CD4-positive, alpha-beta T cell (primary cell): ENCODE measurements around the gene SRPRA. TPM values are rescaled to one million over a fixed set of nuclear protein-coding genes. Genes with fewer than 3 reads are reported as not detected.
A peak's percentile ranks its signal among the peaks of the same experiment; 100 is the strongest.

ENCODE experiments used
- ATAC-seq: fragments of 200-7000 bp; cut with Tn5 transposase; one replicate; pipeline ENCODE4 v1.10.0; 2022; ENCODE audit warnings: mild to moderate bottlenecking; ENCODE audit not compliant: poor library complexity
- CTCF ChIA-PET: fragments of 350-600 bp; sonication (Branson Sonifier 250); formaldehyde crosslinking; loops from one replicate; lab custom pipeline; 2021; ENCODE audit warnings: antibody characterized with exemption, inconsistent platforms; lab: Charles Lee
- POLR2A ChIA-PET: fragments of 350-600 bp; sonication (Branson Sonifier 250); formaldehyde crosslinking; loops from one replicate; lab custom pipeline; 2021; ENCODE audit warnings: antibody characterized with exemption, inconsistent platforms; lab: Charles Lee
- DNase-seq, 14 experiments: peaks; one replicate each; pipeline ENCODE4 v3.0.0-alpha.2; 2013 to 2020; ENCODE audit warnings: mixed read lengths in 2 of 14
- H3K27ac ChIP-seq, 2 donors: one replicate each; pipeline versions ENCODE4 v1.5.1 to v1.7.0; 2013; ENCODE audit warnings: low read length in 2 of 2, low read depth in 1 of 2, mild to moderate bottlenecking in 1 of 2
- H3K27me3 ChIP-seq, 2 experiments: 1 replicate in 1 of 2; 2 replicates in 1 of 2; pipeline versions ENCODE4 v1.6.1 to v1.7.0; 2013; ENCODE audit warnings: low read length in 2 of 2, control low read depth in 1 of 2, mild to moderate bottlenecking in 1 of 2, moderate library complexity in 1 of 2; ENCODE audit not compliant: insufficient read depth in 2 of 2, control insufficient read depth in 1 of 2
- H3K36me3 ChIP-seq: one replicate; pipeline ENCODE4 v1.6.1; 2013; ENCODE audit warnings: low read length, control low read depth; ENCODE audit not compliant: insufficient read depth
- H3K4me1 ChIP-seq: one replicate; pipeline ENCODE4 v1.6.1; 2013; ENCODE audit warnings: low read length, control low read depth; ENCODE audit not compliant: insufficient read depth
- H3K4me3 ChIP-seq: one replicate; pipeline ENCODE4 v1.5.1; 2013; ENCODE audit warnings: mild to moderate bottlenecking, low read length, moderate library complexity
- H3K9me3 ChIP-seq, 2 experiments: 1 replicate in 1 of 2; 2 replicates in 1 of 2; pipeline versions ENCODE4 v1.6.1 to v1.7.0; 2013; ENCODE audit warnings: low read length in 2 of 2, mild to moderate bottlenecking in 2 of 2, control low read depth in 1 of 2, moderate library complexity in 1 of 2; ENCODE audit not compliant: control insufficient read depth in 1 of 2, insufficient read depth in 1 of 2
- H3K27ac Mint-ChIP-seq: one replicate; pipeline ENCODE4 v1.8.0; 2020; ENCODE audit warnings: mixed read lengths
- H3K27me3 Mint-ChIP-seq: one replicate; pipeline ENCODE4 v1.8.0; 2021; ENCODE audit warnings: mixed read lengths
- H3K36me3 Mint-ChIP-seq: one replicate; pipeline ENCODE4 v1.8.0; 2021; ENCODE audit warnings: low read depth, mixed read lengths
- H3K4me1 Mint-ChIP-seq: one replicate; pipeline ENCODE4 v1.8.0; 2021; ENCODE audit warnings: low read depth, mixed read lengths
- H3K4me3 Mint-ChIP-seq: one replicate; pipeline ENCODE4 v1.8.0; 2020; ENCODE audit warnings: mild to moderate bottlenecking, mixed read lengths
- H3K9me3 Mint-ChIP-seq: one replicate; pipeline ENCODE4 v1.8.0; 2020; ENCODE audit warnings: mixed read lengths
- intact Hi-C, 2 experiments: fragments of 100-400 bp; cut with DNase I in 1 of 2; cut with micrococcal nuclease in 1 of 2; formaldehyde crosslinking; loops; one replicate each; pipeline versions ENCODE4 v1.15.1 to v1.9.0; 2023 to 2025; cut with DNase I, micrococcal nuclease
- total RNA-seq, 174 experiments: library from RNA in 2 of 174; stranded (reverse) in 2 of 174; gene quantifications; one replicate each; pipeline ENCODE4 v1.2.3 and lab custom pipeline; 2021 to 2026
- TF ChIP-seq, protein P1 (sequence below): fragments of 200-600 bp; IDR thresholded peaks from one replicate; pipeline ENCODE4 v1.8.0; 2022; ENCODE audit warnings: antibody characterized with exemption, mild to moderate bottlenecking

Gene SRPRA
- total RNA-seq, 2 experiments from 2014 or later: 198 to 206 TPM

DNA sequence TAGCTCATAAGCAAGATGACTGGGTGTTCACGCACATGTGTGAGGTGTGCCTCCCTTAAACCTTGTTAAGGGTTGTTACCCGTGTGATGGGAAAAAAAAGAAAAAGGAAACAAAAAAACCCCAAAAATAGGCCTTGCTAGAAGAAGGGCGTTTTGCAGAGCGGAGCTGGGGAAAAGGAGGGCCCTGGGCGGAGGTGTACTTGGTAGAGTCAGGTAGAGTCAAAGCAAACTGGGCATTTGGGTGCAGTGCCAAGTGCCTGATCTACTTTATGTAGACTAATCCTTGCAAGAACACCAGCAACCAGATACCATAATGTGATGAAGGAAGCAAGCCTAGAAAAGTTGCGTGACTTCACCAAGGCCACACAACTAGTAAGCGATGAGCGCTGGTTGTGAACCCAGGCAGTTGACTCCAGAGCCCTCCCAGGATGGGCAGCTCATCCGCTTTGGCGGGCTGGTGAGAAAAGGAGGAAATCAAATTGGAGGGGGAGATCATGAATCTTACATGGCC lies 13.0 kb upstream of the SRPRA start:
- Mint-ChIP-seq H3K36me3 (peaks cover 36% of the 10 kb centered on the region), H3K27me3 (no peaks in the 10 kb centered on the region), H3K4me1 (peaks cover 56% of the 10 kb centered on the region), H3K4me3 (peak overlapping the region; percentile 95), H3K27ac (peak overlapping the region; percentile 99), H3K9me3 (no peaks in the 10 kb centered on the region)
- ChIA-PET POLR2A (interaction anchor here (0.9 to 5.0 kb wide), 7 partner anchors 13 to 394 kb away, joined by 4 to 77 read pairs (median 8); partner anchors contain the start of genes DCPS, FAM118B, FOXRED1 and HYLS1), CTCF (no interaction called here)
- intact Hi-C loops: loop anchor here (1.0 to 10.0 kb wide), 5 partner anchors 11 to 1324 kb away; partner anchors contain the start of genes CHEK1 (in 1 of the 2) and SRPRA (in 1 of the 2)
- Histone ChIP-seq H3K9me3 (no peaks in the 10 kb centered on the region), H3K4me1 (peaks cover 56% of the 10 kb centered on the region), H3K4me3 (peak overlapping the region; percentile 89), H3K27me3 (no peaks in the 10 kb centered on the region), H3K36me3 (peaks cover 13% of the 10 kb centered on the region), H3K27ac (peak overlapping the region in 1 of 2 donors; percentile 54)
- ATAC-seq (no peak), DNase-seq (no peak)
- TF ChIP-seq, protein P1, sequence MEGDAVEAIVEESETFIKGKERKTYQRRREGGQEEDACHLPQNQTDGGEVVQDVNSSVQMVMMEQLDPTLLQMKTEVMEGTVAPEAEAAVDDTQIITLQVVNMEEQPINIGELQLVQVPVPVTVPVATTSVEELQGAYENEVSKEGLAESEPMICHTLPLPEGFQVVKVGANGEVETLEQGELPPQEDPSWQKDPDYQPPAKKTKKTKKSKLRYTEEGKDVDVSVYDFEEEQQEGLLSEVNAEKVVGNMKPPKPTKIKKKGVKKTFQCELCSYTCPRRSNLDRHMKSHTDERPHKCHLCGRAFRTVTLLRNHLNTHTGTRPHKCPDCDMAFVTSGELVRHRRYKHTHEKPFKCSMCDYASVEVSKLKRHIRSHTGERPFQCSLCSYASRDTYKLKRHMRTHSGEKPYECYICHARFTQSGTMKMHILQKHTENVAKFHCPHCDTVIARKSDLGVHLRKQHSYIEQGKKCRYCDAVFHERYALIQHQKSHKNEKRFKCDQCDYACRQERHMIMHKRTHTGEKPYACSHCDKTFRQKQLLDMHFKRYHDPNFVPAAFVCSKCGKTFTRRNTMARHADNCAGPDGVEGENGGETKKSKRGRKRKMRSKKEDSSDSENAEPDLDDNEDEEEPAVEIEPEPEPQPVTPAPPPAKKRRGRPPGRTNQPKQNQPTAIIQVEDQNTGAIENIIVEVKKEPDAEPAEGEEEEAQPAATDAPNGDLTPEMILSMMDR: no peak

GRCh38 chr11:126281245-126281644 lies 12.6 kb upstream of the SRPRA start:
- H3K9me3 Mint-ChIP-seq: no peaks in the 10 kb centered on the region
- peaks cover 51% of the 10 kb centered on the region for H3K4me1 Mint-ChIP-seq
- H3K4me3 Mint-ChIP-seq: peak overlapping the region; percentile 95
- peaks cover 31% of the 10 kb centered on the region for H3K36me3 Mint-ChIP-seq
- no peak overlapping the region for H3K4me3 ChIP-seq
- no peak overlapping the region for H3K27ac ChIP-seq
- peaks cover 13% of the 10 kb centered on the region for H3K36me3 ChIP-seq
- ATAC-seq (no peak), DNase-seq (no peak)
- H3K27me3 ChIP-seq: no peaks in the 10 kb centered on the region
- TF ChIP-seq, protein P1: no peak
- no peaks in the 10 kb centered on the region for H3K9me3 ChIP-seq
- H3K4me1 ChIP-seq: peaks cover 56% of the 10 kb centered on the region
- peak overlapping the region; percentile 99 for H3K27ac Mint-ChIP-seq
- intact Hi-C loops: loop anchor here in 1 of 2 experiments (1.0 to 10.0 kb wide), 3 partner anchors 11 to 1324 kb away; partner anchors contain the start of gene CHEK1
- ChIA-PET POLR2A (interaction anchor here (1.8 to 5.0 kb wide), 4 partner anchors 12 to 394 kb away, joined by 7 to 77 read pairs (median 20); partner anchors contain the start of genes DCPS, FOXRED1, HYLS1 and SRPRA), CTCF (no interaction called here)
- H3K27me3 Mint-ChIP-seq: no peaks in the 10 kb centered on the region

- intact Hi-C loops: loop anchor here in 1 of 2 experiments (5.0 to 10.0 kb wide), 2 partner anchors 656 to 1323 kb away; partner anchors contain the start of gene CHEK1
- Mint-ChIP-seq H3K4me1 (peaks cover 53% of the 10 kb centered on the region), H3K4me3 (peak overlapping the region; percentile 56), H3K27me3 (no peaks in the 10 kb centered on the region), H3K27ac (peak overlapping the region; percentile 99), H3K36me3 (peaks cover 34% of the 10 kb centered on the region), H3K9me3 (no peaks in the 10 kb centered on the region)
- Histone ChIP-seq H3K9me3 (no peaks in the 10 kb centered on the region), H3K27ac (peak overlapping the region in 1 of 2 donors; percentile 41), H3K27me3 (no peaks in the 10 kb centered on the region), H3K4me3 (no peak overlapping the region), H3K4me1 (peaks cover 57% of the 10 kb centered on the region), H3K36me3 (peaks cover 18% of the 10 kb centered on the region)
- ChIA-PET CTCF (no interaction called here), POLR2A (interaction anchor here (1.0 to 5.0 kb wide), 3 partner anchors 12 to 24 kb away, joined by 3 to 77 read pairs (median 34); partner anchors contain the start of genes DCPS, FOXRED1 and SRPRA)
- TF ChIP-seq, protein P1: no peak
- DNase-seq (peak in 3 of 14 experiments; percentile 13 to 43 (median 37)), ATAC-seq (no peak)
Measured at GRCh38 chr11:126280595-126280994, 11.9 kb upstream of the SRPRA start.
